ENCODE results near the gene INSL3. TPM values are rescaled to one million over a fixed set of nuclear protein-coding genes. Genes with fewer than 3 reads are reported as not detected.

INSL3 gene, protein sequence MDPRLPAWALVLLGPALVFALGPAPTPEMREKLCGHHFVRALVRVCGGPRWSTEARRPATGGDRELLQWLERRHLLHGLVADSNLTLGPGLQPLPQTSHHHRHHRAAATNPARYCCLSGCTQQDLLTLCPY
- not detected for polyA plus RNA-seq (ENCODE audit: insufficient read length)

DNA sequence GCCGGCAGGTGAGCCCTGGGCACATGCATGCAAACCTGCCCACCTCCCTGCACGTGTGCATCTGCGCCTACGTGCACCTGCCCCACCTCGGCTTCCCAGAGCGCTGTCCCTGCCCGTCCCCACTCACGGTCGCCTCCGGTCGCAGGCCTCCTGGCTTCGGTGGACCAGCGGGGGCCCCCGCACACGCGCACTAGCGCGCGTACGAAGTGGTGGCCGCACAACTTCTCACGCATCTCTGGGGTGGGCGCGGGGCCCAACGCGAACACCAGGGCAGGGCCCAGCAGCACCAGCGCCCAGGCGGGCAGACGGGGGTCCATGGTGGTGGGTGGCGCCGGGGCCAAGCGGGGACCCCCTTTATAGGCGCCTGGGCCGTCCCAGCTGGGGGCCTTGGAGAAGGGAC, at the start of gene INSL3:
Gene INSL3, minus strand, starts transcription at position 330 of the 400 bp plus-strand sequence. Its CDS starts 13 bp downstream, at position 317.
- no peak for DNase-seq

DNA sequence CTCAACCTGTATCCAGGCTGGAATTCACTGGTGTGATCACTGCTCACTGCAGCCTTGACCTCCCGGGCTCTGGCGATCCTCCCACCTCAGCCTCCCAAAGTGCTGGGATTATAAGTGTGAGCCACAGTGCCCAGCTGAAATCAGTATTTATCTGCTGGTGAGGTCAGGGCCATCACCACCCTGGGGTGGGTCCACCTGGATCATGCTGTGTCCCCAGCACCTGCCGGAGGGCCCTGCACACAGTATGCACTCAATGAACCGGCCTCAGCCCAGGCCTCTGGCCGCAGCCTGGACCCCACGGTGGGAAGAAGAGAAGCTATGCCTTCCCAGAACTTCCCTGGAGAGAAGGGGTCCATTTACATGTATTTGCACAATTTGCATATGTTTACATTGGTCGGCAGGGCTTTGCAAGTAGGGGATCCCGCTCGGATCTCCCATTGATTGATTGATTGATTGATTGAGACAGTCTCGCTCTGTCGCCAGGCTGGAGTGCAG, 47.8 kb upstream of the INSL3 start:
- DNase-seq: no peak

DNA sequence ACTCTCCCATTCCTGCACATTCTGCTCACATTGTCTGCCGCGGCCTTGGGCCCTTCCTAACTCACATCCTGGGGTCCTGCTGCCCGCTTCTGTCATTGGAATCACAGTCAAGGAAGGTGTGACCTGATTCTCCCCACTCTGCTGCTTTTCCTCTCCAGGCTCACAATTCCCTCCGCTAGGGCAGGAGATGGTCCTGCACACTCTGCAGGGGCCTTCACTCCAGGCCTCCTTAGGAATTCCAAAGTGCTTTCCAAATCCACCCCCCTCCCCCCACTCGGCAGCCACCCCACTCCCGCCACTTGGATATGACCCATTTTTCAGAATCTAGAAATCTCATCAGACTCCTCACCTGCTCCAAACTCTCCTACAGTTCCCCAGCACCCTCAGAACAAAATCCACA, 47.4 kb upstream of the INSL3 start:
- DNase-seq: no peak

DNA sequence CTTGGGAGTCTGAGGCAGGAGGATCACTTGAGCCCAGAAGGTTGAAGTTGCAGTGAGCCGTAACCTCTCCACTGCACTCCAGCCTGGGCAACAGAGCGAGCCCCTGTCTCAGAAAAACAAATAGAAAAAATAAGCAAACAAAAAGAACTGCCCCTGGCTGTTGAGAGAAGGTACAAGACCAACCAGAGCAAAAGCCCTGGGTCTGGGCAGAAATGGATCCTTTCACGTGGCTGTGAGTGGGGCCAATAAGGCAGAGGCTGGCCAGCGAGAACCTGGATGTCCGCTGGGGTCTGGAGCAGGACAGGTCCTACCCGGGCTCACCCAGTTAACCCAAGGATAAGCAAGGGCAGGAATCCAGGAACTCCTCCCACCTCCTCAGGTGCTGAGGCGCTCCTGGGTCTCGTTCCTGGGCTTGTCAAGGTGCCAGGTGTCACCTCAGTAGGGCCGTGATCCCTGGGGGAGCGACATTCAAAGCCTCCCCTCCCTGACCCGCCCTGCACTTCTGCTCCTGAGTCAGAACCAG, 45.7 kb upstream of the INSL3 start:
- no peak for DNase-seq

DNA sequence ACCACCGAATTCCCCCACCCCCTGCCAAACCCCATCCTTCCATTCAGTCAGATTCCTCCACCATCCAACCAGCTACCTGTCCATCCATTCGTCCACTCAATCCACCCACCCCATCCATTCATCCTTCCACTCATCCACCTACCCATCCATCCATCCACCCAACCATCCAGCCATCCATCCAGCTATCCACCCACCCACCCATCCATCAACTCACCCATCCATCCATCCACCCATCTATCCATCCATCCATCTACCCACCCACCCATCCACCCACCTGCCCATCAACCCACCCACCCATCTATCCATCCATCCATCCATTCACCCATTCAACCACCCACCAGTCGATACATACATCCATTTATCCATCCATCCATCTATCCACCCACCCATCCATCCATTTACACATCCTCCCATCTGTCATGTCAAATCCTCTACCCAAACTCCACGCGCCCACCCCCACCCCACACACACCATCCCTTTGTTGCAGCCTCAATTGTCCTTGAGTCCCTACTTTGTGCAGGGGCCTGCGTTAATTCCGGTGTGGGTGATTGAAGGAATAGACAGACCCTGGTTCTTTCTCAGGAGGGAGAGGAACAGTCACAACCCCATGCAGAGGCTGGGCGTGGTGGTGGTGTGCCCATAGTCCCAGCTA, 45.1 kb upstream of the INSL3 start:
- DNase-seq: no peak

DNA sequence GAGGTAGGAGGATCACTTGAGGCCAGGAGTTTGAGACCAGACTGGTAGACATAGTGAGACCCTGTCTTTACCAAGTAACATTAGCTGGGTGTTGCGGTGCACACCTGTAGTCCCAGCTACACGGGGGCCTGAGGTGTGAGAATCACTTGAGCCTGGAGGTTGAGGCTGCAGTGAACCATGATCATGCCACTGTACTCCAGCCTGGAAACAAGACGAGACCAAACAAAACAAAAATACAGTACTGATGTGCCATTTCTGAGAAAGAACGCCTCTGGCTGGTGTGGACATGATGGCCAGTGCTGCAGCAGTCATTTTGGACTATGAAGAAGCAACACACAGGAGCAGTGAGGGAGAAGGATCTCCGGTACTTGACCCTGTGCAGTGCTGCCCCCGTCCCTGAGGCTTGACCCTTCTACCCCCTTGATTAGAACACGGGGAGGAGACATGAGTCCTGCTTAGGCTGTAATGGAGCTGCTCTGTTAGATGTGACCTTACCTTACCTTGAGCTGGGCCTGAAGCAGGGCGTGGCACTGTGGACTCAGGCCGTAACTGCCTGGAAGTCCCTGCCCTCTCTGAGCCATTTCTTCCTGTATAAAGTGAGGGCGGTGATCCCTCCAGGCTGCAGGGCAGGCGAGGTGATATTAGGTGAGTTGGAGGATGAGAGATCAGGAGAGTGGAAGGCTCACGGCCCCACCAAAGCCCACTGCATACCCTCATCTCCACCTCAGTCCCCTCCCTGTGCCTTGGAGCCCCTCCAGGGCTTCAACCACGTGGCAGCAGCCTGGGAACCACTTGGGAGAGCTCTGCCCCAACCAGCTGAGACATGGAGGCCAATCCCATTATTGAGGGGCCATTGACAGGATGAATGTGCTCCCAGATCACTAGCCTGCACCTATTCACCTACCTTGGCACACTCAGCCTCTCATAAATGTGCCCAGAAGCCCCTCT, 44.3 kb upstream of the INSL3 start:
- no peak for DNase-seq

DNA sequence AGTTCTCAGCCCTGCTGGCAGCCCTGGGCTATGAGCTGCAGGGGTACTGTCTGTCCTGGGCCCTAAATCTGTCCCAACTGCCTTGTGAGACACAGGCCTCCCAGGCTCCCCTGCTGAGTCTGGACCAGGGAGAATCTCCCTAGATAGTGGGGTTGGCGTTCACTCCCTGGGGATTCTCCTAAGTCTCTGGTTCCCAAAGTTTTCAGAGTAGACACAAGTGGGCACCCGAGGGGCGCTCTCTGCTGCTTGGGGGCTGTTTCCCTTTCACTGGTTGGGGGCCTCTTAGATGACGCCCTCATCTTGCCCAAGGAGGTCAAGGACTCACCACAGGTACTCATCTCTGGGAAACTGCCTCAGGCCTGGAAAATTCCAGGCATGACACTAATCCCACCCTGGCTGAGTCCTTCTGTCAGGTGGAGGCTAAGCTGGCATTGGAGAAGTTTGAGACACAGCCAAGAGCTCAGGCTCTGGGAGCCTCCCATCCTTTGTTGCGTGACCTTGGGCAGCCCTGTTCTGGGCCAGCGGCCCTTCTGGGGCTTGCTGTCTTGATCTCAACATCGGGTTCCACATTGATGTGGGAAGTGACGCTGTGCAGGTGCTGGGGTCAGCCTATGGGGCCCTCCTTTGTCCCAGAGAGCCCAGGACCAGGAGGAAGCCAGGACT, 42.3 kb upstream of the INSL3 start:
- no peak for DNase-seq

DNA sequence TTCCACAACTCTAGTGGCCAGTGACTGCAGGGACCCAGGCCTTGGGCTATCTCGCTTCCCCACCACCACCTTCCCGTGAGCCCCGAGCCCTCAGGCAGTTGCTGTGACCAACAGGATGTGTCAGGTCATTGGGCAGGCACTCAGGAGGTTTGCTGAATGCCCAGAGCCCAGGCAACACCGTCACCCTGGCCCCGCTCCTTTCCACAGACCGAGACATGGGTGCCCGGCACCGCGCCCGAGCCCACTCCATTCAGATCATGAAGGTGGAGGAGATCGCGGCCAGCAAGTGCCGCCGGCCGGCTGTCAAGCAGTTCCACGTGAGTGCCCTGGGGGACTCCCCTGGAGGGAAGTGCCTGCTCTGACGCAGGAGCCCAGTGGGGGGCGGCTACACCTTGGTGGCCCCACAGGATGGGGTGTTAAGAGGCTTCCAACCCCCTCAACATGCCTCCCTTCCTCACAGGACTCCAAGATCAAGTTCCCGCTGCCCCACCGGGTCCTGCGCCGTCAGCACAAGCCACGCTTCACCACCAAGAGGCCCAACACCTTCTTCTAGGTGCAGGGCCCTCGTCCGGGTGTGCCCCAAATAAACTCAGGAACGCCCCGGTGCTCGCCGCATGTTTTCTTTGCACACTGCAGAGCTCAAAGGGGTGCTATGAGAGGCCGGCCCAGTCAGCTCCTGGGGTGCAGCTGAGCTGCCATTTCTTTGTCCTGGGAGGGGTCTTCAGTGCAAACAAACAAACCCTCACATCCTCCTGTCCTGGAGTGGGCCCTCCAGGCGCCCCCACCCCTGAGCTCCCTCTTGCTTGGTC, 41.6 kb upstream of the INSL3 start:
- no peak for DNase-seq

DNA sequence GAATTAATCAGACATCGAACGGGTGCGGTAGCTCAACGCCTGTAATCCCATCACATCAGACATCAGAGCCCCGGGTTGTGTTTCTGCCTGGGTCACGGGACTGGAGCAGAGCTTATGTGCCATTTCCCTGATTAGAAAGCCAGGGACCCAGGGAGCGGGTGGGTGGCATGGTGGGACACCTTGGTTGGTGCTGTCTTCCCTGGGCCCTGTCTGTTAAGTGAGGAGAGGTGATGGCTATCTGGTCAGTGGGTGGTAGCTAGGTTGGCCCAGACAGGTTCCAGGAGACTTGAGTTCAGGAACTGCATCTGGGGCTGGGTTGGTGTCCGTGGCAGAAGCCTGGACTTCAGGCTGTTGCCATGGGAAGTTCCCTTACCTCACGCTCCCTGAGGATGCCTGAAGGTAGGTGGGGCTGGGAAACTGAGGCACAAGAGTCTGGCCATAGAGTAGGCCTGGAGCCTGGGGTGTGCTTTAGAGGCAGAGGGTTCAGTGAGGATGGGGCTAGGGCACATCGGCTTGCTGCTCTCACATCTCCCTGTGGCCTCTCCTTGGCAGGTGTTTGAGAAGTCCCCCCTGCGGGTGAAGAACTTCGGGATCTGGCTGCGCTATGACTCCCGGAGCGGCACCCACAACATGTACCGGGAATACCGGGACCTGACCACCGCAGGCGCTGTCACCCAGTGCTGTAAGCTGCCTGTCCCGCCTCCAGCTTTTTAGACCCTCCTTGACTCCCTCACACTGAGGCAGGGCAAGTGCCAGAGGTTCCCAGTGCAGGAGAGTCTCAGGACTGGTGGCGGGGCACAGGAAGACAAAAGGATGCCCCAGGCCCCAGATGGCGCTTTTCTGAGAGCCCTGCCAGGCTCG, 40.5 kb upstream of the INSL3 start:
- no peak for DNase-seq

DNA sequence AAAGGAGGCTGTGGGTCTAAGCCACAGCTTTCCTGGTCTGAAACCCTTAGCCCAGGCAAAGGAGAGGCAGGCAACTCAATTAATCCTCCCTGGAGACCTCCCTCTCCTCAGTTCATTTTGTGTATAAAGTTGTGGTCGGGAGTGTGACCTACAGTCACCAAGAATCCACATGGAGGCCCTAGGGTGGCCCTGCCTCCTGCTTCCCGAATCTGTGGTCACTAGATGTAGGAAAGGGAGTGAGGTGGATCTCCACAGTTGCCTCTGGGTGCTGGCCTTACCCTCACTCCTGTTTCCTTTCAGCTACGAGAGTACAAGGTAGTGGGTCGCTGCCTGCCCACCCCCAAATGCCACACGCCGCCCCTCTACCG, 39.7 kb upstream of the INSL3 start:
- no peak for DNase-seq

DNA sequence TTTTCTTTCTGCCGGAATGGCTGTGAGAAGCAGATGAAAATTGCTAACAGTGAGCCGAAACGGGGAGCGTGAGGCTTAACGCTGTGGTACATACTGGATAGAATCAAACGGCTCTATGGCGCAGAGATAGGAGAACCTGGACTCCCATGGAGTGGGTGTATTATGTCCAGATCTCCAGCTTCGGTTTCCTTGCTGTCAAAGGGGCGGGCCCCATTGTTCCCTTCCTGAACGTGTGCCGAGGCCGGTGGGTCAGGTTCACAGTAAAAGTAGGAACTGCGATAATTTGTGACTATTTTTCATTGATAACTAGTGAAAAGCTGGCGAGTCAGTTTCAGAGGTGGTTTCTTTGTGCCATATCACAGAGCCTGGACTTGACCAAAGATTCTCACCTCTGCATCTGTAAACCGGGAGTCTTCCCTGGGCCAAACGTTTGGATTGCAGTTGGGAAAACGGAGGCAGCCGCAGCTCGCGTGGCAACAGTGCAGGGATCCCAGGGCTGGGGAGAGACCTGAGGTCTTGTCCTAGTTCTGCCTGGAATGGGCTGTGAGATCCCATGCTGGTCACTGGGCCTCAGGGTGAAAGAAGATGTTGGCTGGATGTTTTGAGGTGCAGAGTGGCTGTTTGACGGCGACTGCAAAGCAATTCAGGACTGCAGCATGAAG, 39.1 kb upstream of the INSL3 start:
- no peak for DNase-seq

DNA sequence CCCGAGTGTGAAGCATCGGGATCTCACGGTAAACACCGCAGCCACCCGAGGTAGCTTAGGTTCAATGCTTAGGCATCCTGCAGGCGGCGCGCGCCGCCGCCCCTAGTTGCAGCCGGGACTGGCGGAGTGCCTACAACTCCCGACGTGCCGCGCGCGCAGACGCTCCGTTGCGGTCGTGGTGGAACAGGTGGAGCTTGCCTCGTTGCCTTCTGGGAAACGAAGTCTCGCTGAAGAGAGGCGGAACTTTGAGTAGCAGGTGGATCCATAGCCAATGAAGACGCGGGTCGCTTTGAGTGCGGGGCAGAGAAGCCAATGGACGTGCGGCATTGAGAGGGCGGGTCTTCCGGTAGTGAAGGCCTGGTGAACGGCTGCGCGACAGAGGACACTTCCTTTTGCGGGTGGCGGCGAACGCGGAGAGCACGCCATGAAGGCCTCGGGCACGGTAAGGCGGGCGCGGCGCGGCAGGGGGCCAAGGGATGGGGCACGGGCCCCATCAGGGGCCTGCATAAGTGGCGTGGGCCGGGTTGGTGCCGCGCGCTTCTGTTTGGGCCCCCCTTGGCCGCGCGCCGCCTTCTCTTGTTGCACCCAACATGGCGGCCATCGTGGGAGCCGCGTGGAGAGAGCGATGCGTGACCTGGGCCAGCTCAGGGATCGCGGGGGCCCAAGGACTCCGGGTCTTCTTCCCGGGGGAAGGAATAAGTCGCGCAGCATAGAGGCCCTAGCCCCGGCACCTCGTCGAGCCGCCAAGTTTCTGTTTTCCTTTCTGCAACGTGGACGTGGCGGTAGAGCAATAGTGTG, 38.4 kb upstream of the INSL3 start, which contains the start of gene RPL18A:
Gene RPL18A, plus strand, starts transcription at position 378 of the 798 bp plus-strand sequence. Its CDS starts 47 bp downstream, at position 425.
- peak; percentile 99 for DNase-seq

DNA sequence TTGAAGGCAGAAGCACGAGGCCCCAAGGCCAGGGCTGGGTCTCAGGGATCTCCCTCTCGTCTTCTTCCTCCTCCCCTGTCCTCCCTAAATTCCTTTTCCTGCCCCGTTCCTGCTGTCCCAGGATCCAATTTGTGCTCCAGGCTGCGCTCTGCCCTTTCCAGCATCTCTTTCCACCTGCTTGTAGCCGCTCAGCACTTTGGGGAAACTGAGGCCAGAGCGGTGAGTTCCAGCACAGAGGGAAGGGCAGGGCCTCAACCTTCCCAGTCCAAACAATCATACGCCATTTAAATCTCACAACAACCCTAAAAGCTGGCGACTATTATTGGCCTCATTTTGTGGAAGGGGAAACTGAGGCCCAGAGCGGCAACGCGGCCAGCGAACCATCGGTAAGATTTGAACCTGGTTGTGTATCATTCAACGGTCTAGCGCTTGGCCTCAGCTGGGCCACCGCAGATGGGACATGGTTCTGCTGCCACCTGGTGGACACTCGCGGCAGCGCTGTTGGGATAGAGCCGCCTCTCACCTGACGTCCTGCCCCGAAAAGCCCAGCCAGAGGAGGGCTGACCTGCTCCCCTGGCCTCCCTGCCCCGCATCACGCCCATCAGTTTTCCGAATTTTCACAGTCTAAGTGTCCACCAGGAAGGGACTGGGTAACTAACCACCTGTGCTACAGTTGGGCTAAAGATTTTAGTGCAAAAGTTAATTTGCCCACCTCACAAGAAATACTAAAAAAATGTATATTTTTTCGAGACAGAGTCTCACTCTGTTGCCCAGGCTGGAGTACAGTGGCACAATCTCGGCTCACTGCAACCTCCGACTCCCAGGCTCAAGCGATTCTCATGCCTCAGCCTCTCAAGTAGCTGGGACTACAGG, 34.2 kb upstream of the INSL3 start:
- DNase-seq: peak; percentile 82

DNA sequence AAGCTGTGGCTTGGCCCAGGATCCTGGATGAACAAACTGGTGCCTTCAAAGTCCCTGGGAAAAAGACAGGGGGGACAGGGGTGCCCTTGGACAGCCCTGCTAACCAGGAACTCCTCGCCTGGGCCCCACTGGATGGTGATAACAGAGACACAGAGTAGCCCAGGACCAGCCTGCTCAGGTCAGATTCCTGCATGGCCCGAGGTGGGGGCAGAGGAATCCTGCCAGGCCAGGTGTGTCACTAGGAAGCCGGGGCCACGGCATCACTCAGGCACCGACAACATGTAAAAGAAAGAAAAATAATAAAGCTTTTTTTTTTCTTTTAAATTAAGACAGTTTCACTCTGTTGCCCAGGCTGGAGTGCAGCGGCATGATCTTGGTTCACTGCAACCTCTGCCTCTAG, 32.7 kb upstream of the INSL3 start:
- DNase-seq: no peak

DNA sequence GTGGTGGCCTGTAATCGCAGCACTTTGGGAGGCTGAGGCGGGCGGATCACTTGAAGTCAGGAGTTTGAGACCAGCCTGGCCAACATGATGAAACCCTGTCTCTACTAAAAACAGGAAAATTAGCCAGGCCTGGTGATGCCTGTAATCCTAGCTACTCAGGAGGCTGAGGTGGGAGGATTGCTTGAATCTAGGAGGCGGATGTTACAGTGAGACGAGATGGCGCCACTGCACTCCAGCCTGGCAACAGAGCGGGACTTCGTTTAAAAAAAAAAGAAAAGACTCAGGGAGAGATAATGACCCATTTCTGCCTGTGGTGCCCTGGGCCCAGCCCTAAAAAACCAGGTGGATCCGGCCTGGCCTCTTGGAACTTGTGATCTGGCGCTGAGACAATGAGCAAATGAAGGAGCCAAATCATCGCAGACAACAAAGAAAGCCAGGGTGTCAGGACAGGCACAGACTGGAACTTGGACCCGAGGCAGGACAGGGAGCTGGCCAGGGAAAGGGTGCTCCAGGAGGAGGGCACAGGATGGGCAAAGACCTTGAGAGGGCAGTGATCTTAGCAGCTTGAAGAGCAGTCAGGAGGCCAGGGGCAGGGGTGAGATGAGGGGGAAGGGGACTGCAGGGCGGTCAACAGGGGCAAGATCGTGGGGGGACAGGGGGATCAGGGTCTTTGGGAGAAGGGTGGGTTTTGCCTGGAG, 27.4 kb upstream of the INSL3 start:
- no peak for DNase-seq

DNA sequence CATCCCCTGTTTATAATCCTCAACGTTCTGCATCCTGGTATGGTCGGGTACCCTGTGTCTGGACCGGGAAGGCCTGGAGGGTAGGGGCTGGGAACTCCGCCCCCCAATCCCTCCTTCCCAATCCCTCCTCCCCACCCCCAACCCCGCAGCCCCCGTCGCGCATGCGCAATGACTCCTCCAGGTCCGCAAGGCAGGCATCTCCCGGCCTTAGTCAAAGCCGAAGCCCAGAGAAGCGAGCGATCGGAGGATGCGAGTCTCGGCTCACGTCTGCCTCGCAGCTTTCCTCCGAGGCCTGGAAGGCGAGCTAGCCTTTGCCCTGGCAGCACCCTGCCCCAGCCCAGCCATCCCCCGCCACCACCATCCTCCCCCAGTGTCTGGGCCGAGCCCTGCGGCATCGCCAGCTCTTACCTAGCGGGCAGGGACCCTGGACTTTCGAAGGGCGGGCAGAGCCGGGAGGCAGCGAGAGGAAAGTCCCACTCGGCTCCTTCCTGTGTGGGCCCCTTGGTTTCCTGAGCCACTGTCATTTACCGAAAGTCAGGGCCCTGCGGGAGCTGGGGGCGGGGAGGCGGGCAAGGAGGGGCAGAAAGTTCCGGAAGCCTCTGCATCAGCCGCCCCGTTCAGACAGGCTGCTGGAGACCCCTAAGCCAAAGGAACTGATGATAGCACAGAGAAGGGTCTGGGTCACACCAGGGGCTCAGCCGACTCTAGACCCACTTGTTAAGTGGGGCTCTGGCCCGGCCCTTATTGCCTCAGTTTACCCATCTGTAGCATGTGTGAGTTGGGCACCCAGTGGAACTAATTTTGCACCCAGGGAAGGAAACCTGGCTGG, 26.4 kb upstream of the INSL3 start, which contains the start of gene JAK3:
Gene JAK3, minus strand, starts transcription at position 445 of the 829 bp plus-strand sequence. CDS start 3,565 bp downstream, outside the sequence.
- peak; percentile 71 for DNase-seq
